Endodermal cell (in vitro differentiated cells): ENCODE results near the gene NDUFB6. TPM values are rescaled to one million over a fixed set of nuclear protein-coding genes. Genes with fewer than 3 reads are reported as not detected.
"Not testable (repeated sequence)": the region's sequence is repeated elsewhere in the genome, so short reads cannot be mapped to it uniquely, and the experiment has no call there.

ENCODE experiments used
- DNase-seq: peaks from one replicate; pipeline ENCODE4 v3.0.0-alpha.2; 2017
- H3K27ac ChIP-seq: 2 replicates; pipeline ENCODE4 v1.5.1; 2013; ENCODE audit warnings: mild to moderate bottlenecking, low read depth, low read length, moderate library complexity
- H3K27me3 ChIP-seq: 2 replicates; pipeline ENCODE4 v1.6.1; 2013; ENCODE audit warnings: mild to moderate bottlenecking, low read length, moderate library complexity; ENCODE audit not compliant: insufficient read depth, control insufficient read depth, poor library complexity, severe bottlenecking
- H3K36me3 ChIP-seq: 2 replicates; pipeline ENCODE4 v1.7.0; 2013; ENCODE audit warnings: mild to moderate bottlenecking, low read length, moderate library complexity; ENCODE audit not compliant: control insufficient read depth, insufficient read depth
- H3K4me1 ChIP-seq: one replicate; pipeline ENCODE4 v1.7.0; 2013; ENCODE audit warnings: low read length; ENCODE audit not compliant: control insufficient read depth, insufficient read depth
- H3K4me3 ChIP-seq: 2 replicates; pipeline ENCODE4 v1.5.1; 2013; ENCODE audit warnings: mild to moderate bottlenecking, low read length, moderate library complexity
- H3K9ac ChIP-seq: 2 replicates; pipeline ENCODE4 v1.6.1; 2013; ENCODE audit warnings: mild to moderate bottlenecking, low read length, moderate library complexity; ENCODE audit not compliant: poor library complexity, severe bottlenecking; ENCODE audit errors: extremely low read depth
- H3K9me3 ChIP-seq: 2 replicates; pipeline ENCODE4 v1.6.1; 2013; ENCODE audit warnings: mild to moderate bottlenecking, low read length, moderate library complexity; ENCODE audit not compliant: control insufficient read depth
- H3K27ac Mint-ChIP-seq: 2 replicates; pipeline ENCODE4 v1.8.0; 2020; ENCODE audit warnings: mixed read lengths
- H3K27me3 Mint-ChIP-seq: 2 replicates; pipeline ENCODE4 v1.8.0; 2021; ENCODE audit warnings: mild to moderate bottlenecking, mixed read lengths; ENCODE audit not compliant: insufficient read depth
- H3K36me3 Mint-ChIP-seq: 2 replicates; pipeline ENCODE4 v1.8.0; 2020; ENCODE audit warnings: low read depth, mixed read lengths
- H3K4me1 Mint-ChIP-seq: 2 replicates; pipeline ENCODE4 v1.8.0; 2020; ENCODE audit warnings: mixed read lengths
- H3K4me3 Mint-ChIP-seq: 2 replicates; pipeline ENCODE4 v1.8.0; 2020; ENCODE audit warnings: mild to moderate bottlenecking, moderate library complexity, mixed read lengths
- H3K9me3 Mint-ChIP-seq: 2 replicates; pipeline ENCODE4 v1.8.0; 2020; ENCODE audit warnings: mild to moderate bottlenecking, mixed read lengths
- WGBS, 2 experiments: methylation state at CpG; one replicate each; pipeline versions ENCODE4 v1.1.5 to v1.1.7; 2013; ENCODE audit warnings: missing lambda C conversion rate in 2 of 2, mixed read lengths in 1 of 2; ENCODE audit not compliant: insufficient coverage in 1 of 2, insufficient read length in 1 of 2; 5-methylcytosine and 5-hydroxymethylcytosine counted together
- total RNA-seq, 2 donors: library from RNA; stranded (reverse); fragmentation: NEBNext Ultra II Directional in 1 of 2; extraction: Animal tissue kit (Norgen Biotek cat#: 25700) in 1 of 2; gene quantifications; 2 replicates in 1 of 2; 3 replicates in 1 of 2; pipeline ENCODE4 v1.2.1, GENCODE V29; 2021
- TF ChIP-seq, protein P1 (sequence below): fragments of 200-600 bp; sonication (generic); conservative IDR thresholded peaks from 2 replicates; pipeline ENCODE4 v1.5.0; 2021; ENCODE audit warnings: antibody characterized with exemption, mild to moderate bottlenecking

The NDUFB6 gene
- total RNA-seq, 2 donors from 2014 or later, result 48.8 to 54.9 TPM

DNA sequence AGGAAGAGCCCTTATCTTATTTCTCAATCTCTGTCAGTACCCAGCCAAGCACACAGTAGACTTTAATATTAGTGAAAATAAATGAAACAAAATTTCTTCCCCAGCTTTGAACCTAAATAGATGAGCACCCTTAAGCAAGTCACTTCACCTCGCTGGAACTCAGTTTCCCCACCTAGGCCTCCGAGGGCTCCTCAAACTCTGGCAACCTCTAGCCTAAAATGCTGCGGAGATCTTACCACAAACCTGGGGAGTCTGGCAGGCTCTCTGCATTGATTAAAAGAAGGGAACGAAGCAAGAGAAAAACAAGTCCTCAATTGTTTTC is 47.3 kb downstream of the NDUFB6 start:
- Mint-ChIP-seq H3K4me3 (peak overlapping the region; percentile 87), H3K27ac (peak overlapping the region; percentile 95), H3K9me3 (peaks cover 42% of the 10 kb centered on the region), H3K27me3 (peaks cover 4% of the 10 kb centered on the region), H3K36me3 (peaks cover 43% of the 10 kb centered on the region), H3K4me1 (peaks cover 5% of the 10 kb centered on the region)
- Histone ChIP-seq H3K4me1 (no peaks in the 10 kb centered on the region), H3K9ac (peak overlapping the region; percentile 59), H3K27me3 (peaks cover under 1% of the 10 kb centered on the region), H3K27ac (no peak overlapping the region), H3K9me3 (peaks cover 45% of the 10 kb centered on the region), H3K36me3 (no peaks in the 10 kb centered on the region), H3K4me3 (peak overlapping the region; percentile 89)
- TF ChIP-seq, protein P1, sequence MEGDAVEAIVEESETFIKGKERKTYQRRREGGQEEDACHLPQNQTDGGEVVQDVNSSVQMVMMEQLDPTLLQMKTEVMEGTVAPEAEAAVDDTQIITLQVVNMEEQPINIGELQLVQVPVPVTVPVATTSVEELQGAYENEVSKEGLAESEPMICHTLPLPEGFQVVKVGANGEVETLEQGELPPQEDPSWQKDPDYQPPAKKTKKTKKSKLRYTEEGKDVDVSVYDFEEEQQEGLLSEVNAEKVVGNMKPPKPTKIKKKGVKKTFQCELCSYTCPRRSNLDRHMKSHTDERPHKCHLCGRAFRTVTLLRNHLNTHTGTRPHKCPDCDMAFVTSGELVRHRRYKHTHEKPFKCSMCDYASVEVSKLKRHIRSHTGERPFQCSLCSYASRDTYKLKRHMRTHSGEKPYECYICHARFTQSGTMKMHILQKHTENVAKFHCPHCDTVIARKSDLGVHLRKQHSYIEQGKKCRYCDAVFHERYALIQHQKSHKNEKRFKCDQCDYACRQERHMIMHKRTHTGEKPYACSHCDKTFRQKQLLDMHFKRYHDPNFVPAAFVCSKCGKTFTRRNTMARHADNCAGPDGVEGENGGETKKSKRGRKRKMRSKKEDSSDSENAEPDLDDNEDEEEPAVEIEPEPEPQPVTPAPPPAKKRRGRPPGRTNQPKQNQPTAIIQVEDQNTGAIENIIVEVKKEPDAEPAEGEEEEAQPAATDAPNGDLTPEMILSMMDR, result no peak
- no peak for DNase-seq
- 22 to 31% methylated on average over 3 to 4 of the region's 4 CpGs for WGBS, 2 experiments

DNA sequence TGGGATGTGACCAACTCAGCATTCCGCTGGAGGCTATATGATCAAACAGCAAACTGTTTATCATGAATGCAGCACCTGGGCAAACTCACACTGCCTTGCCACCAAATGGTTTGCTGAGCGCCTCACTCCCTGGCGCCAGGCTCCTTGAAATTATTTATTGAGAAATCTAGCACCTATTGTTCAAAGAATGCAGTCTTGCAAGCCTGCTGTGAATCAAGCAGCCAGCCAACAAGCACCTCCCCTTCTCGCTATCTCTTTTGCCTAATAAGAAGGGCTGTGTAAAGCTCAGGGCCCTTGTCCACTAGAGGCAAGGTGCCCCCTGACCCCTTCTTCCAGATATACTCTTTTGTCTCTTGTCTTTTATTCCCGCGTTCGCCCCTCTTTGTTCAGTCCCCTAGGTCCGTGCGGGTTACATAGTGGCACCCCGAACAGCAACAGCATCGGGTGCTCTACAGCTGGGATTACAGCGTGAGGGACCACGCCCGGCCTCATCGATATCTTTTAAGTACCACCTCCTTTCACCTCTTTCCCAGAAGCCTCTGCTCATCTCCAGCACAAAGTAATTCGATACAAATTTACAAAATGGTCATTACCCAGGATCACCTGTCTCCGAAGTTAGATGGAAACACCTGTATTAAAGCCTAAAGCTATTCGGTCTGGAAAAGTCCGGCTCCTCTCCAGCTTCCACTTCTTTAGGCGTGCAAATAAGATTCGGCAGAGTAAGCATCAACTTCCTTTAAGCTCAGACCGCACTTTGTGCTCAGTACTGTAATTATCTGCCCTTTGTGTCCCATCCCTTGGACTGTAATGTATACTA is 47.9 kb downstream of the NDUFB6 start:
- Mint-ChIP-seq H3K36me3 (peaks cover 45% of the 10 kb centered on the region), H3K4me1 (peaks cover 5% of the 10 kb centered on the region), H3K9me3 (peaks cover 46% of the 10 kb centered on the region), H3K27ac (peak overlapping the region; percentile 95), H3K4me3 (peak overlapping the region; percentile 87), H3K27me3 (peaks cover 4% of the 10 kb centered on the region)
- no peak overlapping the region for H3K27ac ChIP-seq
- H3K9me3 ChIP-seq, result peaks cover 45% of the 10 kb centered on the region
- WGBS, 2 experiments, result 84 to 94% methylated on average over 16 to 22 of the region's 22 CpGs
- no peak overlapping the region for H3K9ac ChIP-seq
- peak; percentile 75 for DNase-seq
- H3K27me3 ChIP-seq, result no peaks in the 10 kb centered on the region
- no peaks in the 10 kb centered on the region for H3K4me1 ChIP-seq
- H3K36me3 ChIP-seq, result peaks cover under 1% of the 10 kb centered on the region
- TF ChIP-seq, protein P1, result no peak
- H3K4me3 ChIP-seq, result peak overlapping the region; percentile 89

- not testable (repeated sequence) for H3K27me3 ChIP-seq, H3K27me3 Mint-ChIP-seq, H3K9ac ChIP-seq, H3K36me3 ChIP-seq, H3K27ac ChIP-seq, H3K4me1 ChIP-seq, DNase-seq, H3K4me1 Mint-ChIP-seq
- Mint-ChIP-seq H3K36me3 (peaks cover 45% of the 10 kb centered on the region), H3K4me3 (peak overlapping the region; percentile 87), H3K27ac (peak overlapping the region; percentile 83), H3K9me3 (peaks cover 50% of the 10 kb centered on the region)
- 94% methylated on average over 9 to 11 of the region's 11 CpGs for WGBS, 2 experiments
- peaks cover 49% of the 10 kb centered on the region for H3K9me3 ChIP-seq
- H3K4me3 ChIP-seq, result peak overlapping the region; percentile 89
Observed at GRCh38 chr9:32524558-32524891, 48.4 kb downstream of the NDUFB6 start.
